B cell (primary cell): Measurements from ENCODE around the gene AHNAK. TPM values are rescaled to one million over a fixed set of nuclear protein-coding genes. Genes with fewer than 3 reads are reported as not detected.

ENCODE experiments used
- ATAC-seq: fragments of 200-7000 bp; cut with Tn5 transposase; one replicate; pipeline ENCODE4 v1.10.0; 2021; ENCODE audit warnings: low read depth, mild to moderate bottlenecking, moderate number of reproducible peaks, moderate library complexity
- CTCF ChIA-PET: fragments of 350-600 bp; sonication (Branson Sonifier 250); formaldehyde crosslinking; loops from one replicate; lab custom pipeline; 2021; ENCODE audit warnings: antibody characterized with exemption, inconsistent platforms; lab: Charles Lee
- POLR2A ChIA-PET: fragments of 350-600 bp; sonication (Branson Sonifier 250); formaldehyde crosslinking; loops from one replicate; lab custom pipeline; 2021; ENCODE audit warnings: antibody characterized with exemption; lab: Charles Lee
- DNase-seq: peaks from one replicate; pipeline ENCODE4 v3.0.0; 2013
- H2AFZ ChIP-seq: 2 replicates; pipeline ENCODE4 v1.6.1; 2012; ENCODE audit warnings: mild to moderate bottlenecking, low read depth, low read length; ENCODE audit not compliant: insufficient read depth, poor library complexity, severe bottlenecking
- H3K27ac ChIP-seq, 2 donors: 1 replicate in 1 of 2; 2 replicates in 1 of 2; pipeline ENCODE4 v1.5.1; 2012 to 2013; ENCODE audit warnings: low read length in 2 of 2, mild to moderate bottlenecking in 2 of 2, moderate library complexity in 1 of 2
- H3K27me3 ChIP-seq, 4 experiments: fragments of 200-600 bp in 1 of 4; sonication (generic) in 1 of 4; replicated peaks in 1 of 4; 1 replicate in 2 of 4; 2 replicates in 2 of 4; pipeline versions ENCODE4 v1.6.1 to v1.7.0; 2013 to 2016; ENCODE audit warnings: low read length in 3 of 4, mild to moderate bottlenecking in 2 of 4, mixed read lengths in 1 of 4, moderate library complexity in 1 of 4; ENCODE audit not compliant: insufficient read depth in 4 of 4, control insufficient read depth in 3 of 4; ENCODE audit errors: control extremely low read depth in 1 of 4
- H3K36me3 ChIP-seq, 2 experiments: replicated peaks in 1 of 2; 1 replicate in 1 of 2; 2 replicates in 1 of 2; pipeline versions ENCODE4 v1.6.1 to v1.7.1; 2013; ENCODE audit warnings: low read length in 1 of 2; ENCODE audit not compliant: insufficient read depth in 2 of 2, control insufficient read depth in 1 of 2; ENCODE audit errors: control extremely low read depth in 1 of 2, extremely low read depth in 1 of 2
- H3K4me1 ChIP-seq, 2 donors: fragments of 200-600 bp in 1 of 2; sonication (generic) in 1 of 2; 1 replicate in 1 of 2; 2 replicates in 1 of 2; pipeline versions ENCODE4 v1.5.1 to v1.6.1; 2013 to 2017; ENCODE audit warnings: low read length in 2 of 2; ENCODE audit not compliant: control insufficient read depth in 2 of 2, insufficient read depth in 2 of 2
- H3K4me2 ChIP-seq: replicated peaks from 2 replicates; pipeline ENCODE3; 2012; ENCODE audit warnings: mild to moderate bottlenecking, low read depth, low read length; ENCODE audit not compliant: poor library complexity, severe bottlenecking
- H3K4me3 ChIP-seq, 5 experiments: fragments of 200-600 bp in 1 of 5; sonication (generic) in 1 of 5; 1 replicate in 3 of 5; 2 replicates in 2 of 5; pipeline versions ENCODE4 v1.5.1 to v1.7.0; 2011 to 2016; ENCODE audit warnings: low read length in 4 of 5, mild to moderate bottlenecking in 4 of 5, low read depth in 2 of 5, control low read depth in 1 of 5, moderate library complexity in 1 of 5; ENCODE audit not compliant: insufficient read depth in 1 of 5; ENCODE audit errors: control extremely low read depth in 1 of 5, extremely low read depth in 1 of 5
- H3K79me2 ChIP-seq: fragments of 200-600 bp; sonication (generic); one replicate; pipeline ENCODE4 v1.6.0; 2016; ENCODE audit warnings: low read length; ENCODE audit not compliant: control insufficient read depth, insufficient read depth
- H3K9ac ChIP-seq: fragments of 200-600 bp; sonication (generic); 2 replicates; pipeline ENCODE4 v1.6.1; 2017; ENCODE audit warnings: mild to moderate bottlenecking, low read length, moderate library complexity
- H3K9me3 ChIP-seq, 3 donors: one replicate each; pipeline versions ENCODE4 v1.6.1 to v1.7.1; 2013; ENCODE audit warnings: low read length in 2 of 3; ENCODE audit not compliant: control insufficient read depth in 2 of 3, insufficient read depth in 1 of 3; ENCODE audit errors: control extremely low read depth in 1 of 3
- H4K20me1 ChIP-seq: 2 replicates; pipeline ENCODE4 v1.6.0; 2012; ENCODE audit warnings: mild to moderate bottlenecking, low read length; ENCODE audit not compliant: insufficient read depth, control insufficient read depth, poor library complexity, severe bottlenecking
- H3K27ac Mint-ChIP-seq: one replicate; pipeline ENCODE4 v1.8.0; 2021; ENCODE audit warnings: mixed read lengths
- H3K27me3 Mint-ChIP-seq: one replicate; pipeline ENCODE4 v1.8.0; 2021; ENCODE audit warnings: mixed read lengths
- H3K4me1 Mint-ChIP-seq: one replicate; pipeline ENCODE4 v1.8.0; 2021; ENCODE audit warnings: mixed read lengths
- H3K4me3 Mint-ChIP-seq: one replicate; pipeline ENCODE4 v1.8.0; 2021; ENCODE audit warnings: mixed read lengths
- H3K9me3 Mint-ChIP-seq: one replicate; pipeline ENCODE4 v1.8.0; 2022; ENCODE audit warnings: mixed read lengths; ENCODE audit not compliant: insufficient read depth
- CTCF ChIP-seq: fragments of 200-600 bp; IDR thresholded peaks from one replicate; pipeline ENCODE4 v1.8.0; 2022; ENCODE audit warnings: antibody characterized with exemption, mild to moderate bottlenecking
- EZH2 ChIP-seq: IDR thresholded peaks from 2 replicates; pipeline ENCODE4 v1.6.1; 2012; ENCODE audit warnings: borderline replicate concordance, low read depth, mild to moderate bottlenecking, moderate library complexity, low read length; ENCODE audit not compliant: insufficient read depth, poor library complexity, severe bottlenecking
- WGBS: methylation state at CpG from one replicate; pipeline ENCODE4 v1.1.5; 2013; ENCODE audit warnings: missing lambda C conversion rate; ENCODE audit not compliant: insufficient coverage; 5-methylcytosine and 5-hydroxymethylcytosine counted together
- intact Hi-C: fragments of 100-400 bp; cut with micrococcal nuclease; formaldehyde crosslinking; loops from one replicate; pipeline ENCODE4 v1.10.0; 2022
- polyA plus RNA-seq: library from polyadenylated mRNA; depleted of rRNA; stranded (reverse); fragments of >200 nt; gene quantifications from 2 replicates; pipeline ENCODE4 v1.2.3, GENCODE V29; 2012
- total RNA-seq, 2 donors: library from RNA; stranded (reverse); fragments of 120-200 nt in 1 of 2; gene quantifications; 1 replicate in 1 of 2; 2 replicates in 1 of 2; pipeline versions ENCODE4 v1.2.3 to v1.2.4, GENCODE V29; 2013 to 2022

AHNAK gene
- total and polyA plus RNA-seq, 2 donors (not counting 1 experiment from before 2014, with no cell fraction given) = 63.7 to 229 TPM

- peaks cover 71% of the 10 kb centered on the region for H3K4me1 Mint-ChIP-seq
- H2AFZ ChIP-seq = no peak overlapping the region
- peaks cover 49% of the 10 kb centered on the region for H3K79me2 ChIP-seq
- H3K27me3 ChIP-seq = no peaks in the 10 kb centered on the region
- no peak for DNase-seq
- CTCF ChIA-PET = interaction anchor here (1.0 to 13.2 kb wide), 5 partner anchors 8 to 154 kb away, joined by 3 to 376 read pairs (median 4); partner anchors contain the start of gene TUT1
- H3K36me3 ChIP-seq = no peaks in the 10 kb centered on the region
- no peaks in the 10 kb centered on the region for H3K9me3 ChIP-seq
- no peak overlapping the region for H3K9ac ChIP-seq
- intact Hi-C loops = no loop called here
- no peak overlapping the region for H3K4me3 ChIP-seq
- POLR2A ChIA-PET = interaction anchor here (3.4 kb wide), 1 partner anchor 43 kb away, joined by 12 read pairs; the partner anchor contains the start of gene TUT1
- peak overlapping the region; percentile 47 for H3K27ac Mint-ChIP-seq
- 94% methylated on average over 15 of the region's 17 CpGs for WGBS
- no peak overlapping the region for H3K4me2 ChIP-seq
- TF ChIP-seq EZH2 (no peak), CTCF (no peak)
- H3K4me1 ChIP-seq = peaks cover 53 to 68% of the 10 kb centered on the region in 2 donors
- no peaks in the 10 kb centered on the region for H3K27me3 Mint-ChIP-seq
- H3K4me3 Mint-ChIP-seq = peak overlapping the region; percentile 27
- peaks cover 24% of the 10 kb centered on the region for H4K20me1 ChIP-seq
- no peak overlapping the region for H3K27ac ChIP-seq
- no peaks in the 10 kb centered on the region for H3K9me3 Mint-ChIP-seq
- ATAC-seq = no peak
Observed at GRCh38 chr11:62548545-62549335, 2.1 kb upstream of the AHNAK start.

GRCh38 chr11:62547691-62548281 is 1.2 kb upstream of the AHNAK start:
- CTCF ChIA-PET = interaction anchor here (1.0 to 2.6 kb wide), 5 partner anchors 10 to 153 kb away, joined by 3 to 14 read pairs (median 4); no protein-coding TSS in a partner anchor
- no peak overlapping the region for H3K27ac ChIP-seq
- H3K4me1 Mint-ChIP-seq = peaks cover 71% of the 10 kb centered on the region

More at GRCh38 chr11:62547691-62548281, 1.2 kb upstream of the AHNAK start:
- H3K27me3 Mint-ChIP-seq = no peaks in the 10 kb centered on the region
- peak overlapping the region; percentile 97 for H3K4me2 ChIP-seq
- peaks cover 33% of the 10 kb centered on the region for H4K20me1 ChIP-seq
- H3K4me1 ChIP-seq = peaks cover 52 to 68% of the 10 kb centered on the region in 2 donors
- H3K9me3 Mint-ChIP-seq = no peaks in the 10 kb centered on the region
- DNase-seq (no peak), ATAC-seq (no peak)
- no peak overlapping the region for H3K4me3 ChIP-seq
- H3K4me3 Mint-ChIP-seq = peak overlapping the region; percentile 97
- no peaks in the 10 kb centered on the region for H3K9me3 ChIP-seq
- intact Hi-C loops = no loop called here
- peak overlapping the region; percentile 71 for H3K27ac Mint-ChIP-seq
- no peak overlapping the region for H3K9ac ChIP-seq
- H2AFZ ChIP-seq = no peak overlapping the region
- TF ChIP-seq CTCF (no peak), EZH2 (no peak)
- no peaks in the 10 kb centered on the region for H3K36me3 ChIP-seq
- WGBS = 98% methylated on average over 6 of the region's 8 CpGs
- peaks cover 53% of the 10 kb centered on the region for H3K79me2 ChIP-seq
- H3K27me3 ChIP-seq = no peaks in the 10 kb centered on the region
- POLR2A ChIA-PET = no interaction called here
